Liver (tissue), 9 donors: ENCODE results near the gene DCPS. TPM values are rescaled to one million over a fixed set of nuclear protein-coding genes. Genes with fewer than 3 reads are reported as not detected.

Experiments
- DNase-seq: peaks from one replicate; pipeline ENCODE4 v3.0.0-alpha.2; 2017; ENCODE audit warnings: low spot score
- H3K27ac ChIP-seq, 2 donors: one replicate each; pipeline ENCODE4 v1.7.0; 2013; ENCODE audit warnings: inconsistent platforms in 2 of 2, low read length in 2 of 2, control low read depth in 1 of 2, low read depth in 1 of 2, mild to moderate bottlenecking in 1 of 2
- H3K27me3 ChIP-seq, 4 donors: one replicate each; pipeline versions ENCODE4 v1.6.1 to v1.7.0; 2013; ENCODE audit warnings: low read length in 3 of 4, inconsistent platforms in 1 of 4, mild to moderate bottlenecking in 1 of 4, moderate library complexity in 1 of 4; ENCODE audit not compliant: control insufficient read depth in 4 of 4, insufficient read depth in 4 of 4
- H3K36me3 ChIP-seq, 4 donors: one replicate each; pipeline versions ENCODE4 v1.6.1 to v1.7.0; 2013; ENCODE audit warnings: low read length in 3 of 4, mild to moderate bottlenecking in 3 of 4, low read depth in 1 of 4, moderate library complexity in 1 of 4; ENCODE audit not compliant: control insufficient read depth in 4 of 4, insufficient read depth in 3 of 4
- H3K4me1 ChIP-seq, 4 donors: one replicate each; pipeline versions ENCODE4 v1.6.1 to v1.7.0; 2013; ENCODE audit warnings: low read length in 3 of 4, mild to moderate bottlenecking in 3 of 4, moderate library complexity in 1 of 4; ENCODE audit not compliant: control insufficient read depth in 4 of 4, insufficient read depth in 4 of 4
- H3K4me3 ChIP-seq, 3 donors: one replicate each; pipeline versions ENCODE4 v1.6.1 to v1.7.0; 2013; ENCODE audit warnings: low read length in 3 of 3, control low read depth in 1 of 3, low read depth in 1 of 3, mild to moderate bottlenecking in 1 of 3
- H3K9ac ChIP-seq, 2 donors: one replicate each; pipeline ENCODE4 v1.7.0; 2013; ENCODE audit warnings: low read length in 2 of 2, mild to moderate bottlenecking in 2 of 2, moderate library complexity in 2 of 2, control low read depth in 1 of 2, low read depth in 1 of 2
- H3K9me3 ChIP-seq, 4 donors: one replicate each; pipeline versions ENCODE4 v1.6.1 to v1.7.0; 2013; ENCODE audit warnings: low read length in 3 of 4; ENCODE audit not compliant: control insufficient read depth in 4 of 4
- ATF3 ChIP-seq: IDR thresholded peaks from 2 replicates; pipeline ENCODE4 v1.6.1; 2016; ENCODE audit warnings: antibody characterized with exemption
- CTCF ChIP-seq: fragments of 150-350 bp; IDR thresholded peaks from 2 replicates; pipeline ENCODE4 v1.5.1; 2017; ENCODE audit warnings: improper control_type of control experiment, low read depth, low read length; ENCODE audit not compliant: missing input control
- EGR1 ChIP-seq, 2 donors: IDR thresholded peaks; 2 replicates each; pipeline ENCODE4 v1.6.1; 2016 to 2018; ENCODE audit warnings: antibody characterized with exemption in 2 of 2, low read depth in 2 of 2
- FOXA1 ChIP-seq: IDR thresholded peaks from 2 replicates; pipeline ENCODE4 v1.6.1; 2016; ENCODE audit warnings: antibody characterized with exemption
- FOXA2 ChIP-seq: IDR thresholded peaks from 2 replicates; pipeline ENCODE4 v1.6.1; 2016; ENCODE audit warnings: antibody characterized with exemption
- GABPA ChIP-seq, 2 donors: IDR thresholded peaks in 1 of 2; conservative IDR thresholded peaks in 1 of 2; 2 replicates each; pipeline ENCODE4 v1.6.1; 2016; ENCODE audit warnings: antibody characterized with exemption in 2 of 2, mild to moderate bottlenecking in 1 of 2, moderate library complexity in 1 of 2
- HNF4G ChIP-seq: IDR thresholded peaks from 2 replicates; pipeline ENCODE4 v1.6.1; 2016; ENCODE audit warnings: antibody characterized with exemption
- JUND ChIP-seq, 2 donors: IDR thresholded peaks; 2 replicates each; pipeline ENCODE4 v1.6.1; 2016; ENCODE audit warnings: antibody characterized with exemption in 2 of 2
- MAX ChIP-seq: IDR thresholded peaks from 2 replicates; pipeline ENCODE4 v1.6.1; 2016; ENCODE audit warnings: antibody characterized with exemption
- NR2F2 ChIP-seq: IDR thresholded peaks from 2 replicates; pipeline ENCODE4 v1.6.1; 2016; ENCODE audit warnings: antibody characterized with exemption
- RAD21 ChIP-seq, 2 donors: IDR thresholded peaks; 2 replicates each; pipeline ENCODE4 v1.6.1; 2016; ENCODE audit warnings: antibody characterized with exemption in 2 of 2, mild to moderate bottlenecking in 2 of 2
- REST ChIP-seq: IDR thresholded peaks from 2 replicates; pipeline ENCODE4 v1.6.1; 2016; ENCODE audit warnings: antibody characterized with exemption, mild to moderate bottlenecking
- RXRA ChIP-seq, 2 donors: IDR thresholded peaks; 2 replicates each; pipeline ENCODE4 v1.6.1; 2017 to 2018; ENCODE audit warnings: antibody characterized with exemption in 2 of 2, mild to moderate bottlenecking in 1 of 2
- SP1 ChIP-seq: IDR thresholded peaks from 2 replicates; pipeline ENCODE4 v1.6.1; 2018; ENCODE audit warnings: antibody characterized with exemption, mild to moderate bottlenecking
- TAF1 ChIP-seq: conservative IDR thresholded peaks from 2 replicates; pipeline ENCODE4 v1.6.1; 2016; ENCODE audit warnings: antibody characterized with exemption, mild to moderate bottlenecking
- YY1 ChIP-seq: IDR thresholded peaks from 2 replicates; pipeline ENCODE4 v1.6.1; 2016; ENCODE audit warnings: antibody characterized with exemption, mild to moderate bottlenecking
- ZBTB33 ChIP-seq: IDR thresholded peaks from 2 replicates; pipeline ENCODE4 v1.6.1; 2016; ENCODE audit warnings: antibody characterized with exemption
- WGBS: extraction: QIAGEN DNeasy Blood & Tissue Kit; methylation state at CpG from one replicate; pipeline ENCODE4 v1.1.7; 2013; 5-methylcytosine and 5-hydroxymethylcytosine counted together
- polyA plus RNA-seq, 2 donors: library from polyadenylated mRNA; stranded (reverse) in 1 of 2; unstranded in 1 of 2; fragments of 200-250 nt in 1 of 2; fragments of >200 nt in 1 of 2; fragmentation: Nextera tagmentation in 1 of 2; extraction: Ambion mirVana in 1 of 2; gene quantifications; one replicate each; pipeline versions ENCODE4 v1.2.1 to v1.2.3, GENCODE V29; 2013 to 2015
- total RNA-seq, 2 donors: library from RNA; depleted of rRNA; stranded (reverse); fragments of >200 nt; gene quantifications; one replicate each; pipeline ENCODE4 v1.2.3, GENCODE V29; 2014
- donor health status: healthy.
- donor health status: healthy.
- donor health status: healthy.
- donor health status: healthy.
- donor health status: healthy.

DCPS gene
- total and polyA plus RNA-seq, 4 donors: 5.6 to 61.0 (median 19.0) TPM

- TF ChIP-seq REST (no peak), RXRA (IDR thresholded peaks at IDR 0.05) (no peak), HNF4G (no peak), FOXA2 (no peak), GABPA (IDR thresholded peaks at IDR 0.05 in 1 of 2, conservative IDR thresholded peaks at IDR 0.05 in 1 of 2) (no peak), SP1 (no peak)
Measured at GRCh38 chr11:126375726-126376125, 71.9 kb downstream of the DCPS start (continued).

- Histone ChIP-seq H3K36me3 (no peaks in the 10 kb centered on the region), H3K4me1 (peaks cover 0 to 6% (median 5%) of the 10 kb centered on the region in 4 donors), H3K9ac (no peak overlapping the region), H3K27me3 (no peaks in the 10 kb centered on the region), H3K9me3 (no peaks in the 10 kb centered on the region), H3K4me3 (no peak overlapping the region), H3K27ac (no peak overlapping the region)
- TF ChIP-seq MAX (no peak), ZBTB33 (no peak), RAD21 (IDR thresholded peaks at IDR 0.05) (no peak), TAF1 (no peak), JUND (IDR thresholded peaks at IDR 0.05) (no peak), RXRA (IDR thresholded peaks at IDR 0.05) (no peak), SP1 (no peak), EGR1 (IDR thresholded peaks at IDR 0.05; ENCODE audit: low read depth in 2 of 2) (no peak), HNF4G (no peak), FOXA1 (no peak), CTCF (no peak), FOXA2 (no peak), YY1 (no peak), GABPA (IDR thresholded peaks at IDR 0.05 in 1 of 2, conservative IDR thresholded peaks at IDR 0.05 in 1 of 2) (no peak), REST (no peak), ATF3 (no peak), NR2F2 (no peak)
- 69% methylated on average over 4 of the region's 4 CpGs for WGBS
- DNase-seq: no peak
Measured at GRCh38 chr11:126378763-126379162, 74.9 kb downstream of the DCPS start.
